H9 (cell line): ENCODE measurements around the gene WWC2. TPM values are rescaled to one million over a fixed set of nuclear protein-coding genes. Genes with fewer than 3 reads are reported as not detected.

Source experiments
- DNase-seq: peaks from one replicate; pipeline ENCODE4 v3.0.0-alpha.2; 2017
- H2AFZ ChIP-seq: one replicate; pipeline ENCODE4 v1.6.1; 2013; ENCODE audit warnings: mild to moderate bottlenecking, low read length, control low read depth, moderate library complexity
- H2AK5ac ChIP-seq: 2 replicates; pipeline ENCODE4 v1.6.1; 2013; ENCODE audit warnings: low read length, control low read depth, mixed read lengths; ENCODE audit not compliant: insufficient read length
- H2BK120ac ChIP-seq: one replicate; pipeline ENCODE4 v1.6.1; 2013; ENCODE audit warnings: low read depth, mild to moderate bottlenecking, low read length, control low read depth, inconsistent platforms; ENCODE audit not compliant: poor library complexity, severe bottlenecking
- H2BK12ac ChIP-seq: 2 replicates; pipeline ENCODE4 v1.6.1; 2013; ENCODE audit warnings: low read length, control low read depth, mixed read lengths, low read depth; ENCODE audit not compliant: insufficient read length
- H2BK15ac ChIP-seq: 2 replicates; pipeline ENCODE4 v1.6.1; 2013; ENCODE audit warnings: low read depth, low read length, control low read depth
- H2BK20ac ChIP-seq: one replicate; pipeline ENCODE4 v1.6.1; 2013; ENCODE audit warnings: low read depth, mild to moderate bottlenecking, low read length, control low read depth, inconsistent platforms; ENCODE audit not compliant: poor library complexity, severe bottlenecking
- H2BK5ac ChIP-seq: 2 replicates; pipeline ENCODE4 v1.6.1; 2013; ENCODE audit warnings: low read length, control low read depth, mixed read lengths; ENCODE audit not compliant: insufficient read length
- H3K14ac ChIP-seq: 2 replicates; pipeline ENCODE4 v1.6.1; 2013; ENCODE audit warnings: low read length, control low read depth; ENCODE audit not compliant: insufficient read depth
- H3K18ac ChIP-seq: 2 replicates; pipeline ENCODE4 v1.6.1; 2013; ENCODE audit warnings: low read depth, mild to moderate bottlenecking, mixed read lengths, low read length, control low read depth; ENCODE audit not compliant: insufficient read length
- H3K23ac ChIP-seq: 2 replicates; pipeline ENCODE4 v1.6.1; 2013; ENCODE audit warnings: low read length, control low read depth, mixed read lengths, low read depth; ENCODE audit not compliant: insufficient read length
- H3K23me2 ChIP-seq: 2 replicates; pipeline ENCODE4 v1.6.1; 2013; ENCODE audit warnings: low read depth, mild to moderate bottlenecking, mixed read lengths, low read length, control low read depth; ENCODE audit not compliant: insufficient read length, poor library complexity, severe bottlenecking
- H3K27ac ChIP-seq: 2 replicates; pipeline ENCODE4 v1.5.1; 2013; ENCODE audit warnings: low read length, control low read depth, mixed read lengths, low read depth; ENCODE audit not compliant: insufficient read length
- H3K27me3 ChIP-seq: 2 replicates; pipeline ENCODE4 v1.6.1; 2013; ENCODE audit warnings: low read length, control low read depth, inconsistent platforms; ENCODE audit not compliant: insufficient read depth
- H3K4ac ChIP-seq: 2 replicates; pipeline ENCODE4 v1.6.1; 2013; ENCODE audit warnings: low read depth, mild to moderate bottlenecking, control low read depth, inconsistent platforms, low read length, moderate library complexity
- H3K4me1 ChIP-seq: 2 replicates; pipeline ENCODE4 v1.6.1; 2013; ENCODE audit warnings: low read length, control low read depth, inconsistent platforms; ENCODE audit not compliant: insufficient read depth
- H3K4me2 ChIP-seq: 2 replicates; pipeline ENCODE4 v1.6.1; 2013; ENCODE audit warnings: low read length, control low read depth, mixed read lengths; ENCODE audit not compliant: insufficient read length, insufficient read depth
- H3K56ac ChIP-seq: 2 replicates; pipeline ENCODE4 v1.6.1; 2013; ENCODE audit warnings: low read depth, mild to moderate bottlenecking, mixed read lengths, low read length, control low read depth; ENCODE audit not compliant: insufficient read length
- H3K79me1 ChIP-seq: 2 replicates; pipeline ENCODE4 v1.6.1; 2013; ENCODE audit warnings: low read depth, mild to moderate bottlenecking, moderate library complexity, low read length, control low read depth, inconsistent platforms; ENCODE audit not compliant: insufficient read depth, poor library complexity, severe bottlenecking
- H3K79me2 ChIP-seq: 2 replicates; pipeline ENCODE4 v1.6.1; 2013; ENCODE audit warnings: low read length, control low read depth, inconsistent platforms; ENCODE audit not compliant: insufficient read depth
- H3K9ac ChIP-seq: 2 replicates; pipeline ENCODE4 v1.6.1; 2013; ENCODE audit warnings: low read length, control low read depth, mixed read lengths; ENCODE audit not compliant: insufficient read length; ENCODE audit errors: extremely low read depth
- H3K9me3 ChIP-seq: one replicate; pipeline ENCODE4 v1.6.1; 2013; ENCODE audit warnings: low read depth, low read length, inconsistent platforms; ENCODE audit not compliant: control insufficient read depth
- H3T11ph ChIP-seq: one replicate; pipeline ENCODE4 v1.6.1; 2013; ENCODE audit warnings: mild to moderate bottlenecking, low read length, control low read depth, inconsistent platforms
- H4K20me1 ChIP-seq: one replicate; pipeline ENCODE4 v1.6.1; 2013; ENCODE audit not compliant: control insufficient read depth, insufficient read length, insufficient read depth
- H4K5ac ChIP-seq: 2 replicates; pipeline ENCODE4 v1.6.1; 2013; ENCODE audit warnings: low read depth, mild to moderate bottlenecking, mixed read lengths, low read length, control low read depth; ENCODE audit not compliant: insufficient read length
- H4K8ac ChIP-seq: replicated peaks from 2 replicates; pipeline ENCODE4 v1.6.1; 2013; ENCODE audit warnings: low read length, control low read depth, mixed read lengths, low read depth; ENCODE audit not compliant: insufficient read length
- H4K91ac ChIP-seq: 2 replicates; pipeline ENCODE4 v1.6.1; 2013; ENCODE audit warnings: low read depth, mild to moderate bottlenecking, moderate library complexity, mixed read lengths, low read length, control low read depth; ENCODE audit not compliant: insufficient read length
- H3K27ac Mint-ChIP-seq, 3 experiments: 2 replicates in 2 of 3; 3 replicates in 1 of 3; pipeline ENCODE4 v1.8.0; 2020 to 2021; ENCODE audit warnings: mixed read lengths in 3 of 3, mild to moderate bottlenecking in 1 of 3, moderate library complexity in 1 of 3
- H3K27me3 Mint-ChIP-seq: 2 replicates; pipeline ENCODE4 v1.8.0; 2021; ENCODE audit warnings: low read depth, mild to moderate bottlenecking, moderate library complexity, mixed read lengths
- H3K36me3 Mint-ChIP-seq, 3 experiments: 2 replicates in 2 of 3; 3 replicates in 1 of 3; pipeline ENCODE4 v1.8.0; 2020 to 2021; ENCODE audit warnings: low read depth in 3 of 3, mixed read lengths in 3 of 3; ENCODE audit not compliant: insufficient read depth in 1 of 3
- H3K4me1 Mint-ChIP-seq, 2 experiments: 2 replicates each; pipeline ENCODE4 v1.8.0; 2020; ENCODE audit warnings: mixed read lengths in 2 of 2
- H3K4me3 Mint-ChIP-seq, 2 experiments: 2 replicates in 1 of 2; 3 replicates in 1 of 2; pipeline ENCODE4 v1.8.0; 2020 to 2021; ENCODE audit warnings: mild to moderate bottlenecking in 2 of 2, mixed read lengths in 2 of 2, moderate library complexity in 1 of 2
- H3K9me3 Mint-ChIP-seq, 2 experiments: 2 replicates in 1 of 2; 3 replicates in 1 of 2; pipeline ENCODE4 v1.8.0; 2020; ENCODE audit warnings: mild to moderate bottlenecking in 2 of 2, mixed read lengths in 2 of 2, moderate library complexity in 1 of 2
- CTCF ChIP-seq: fragments of 200-600 bp; sonication (generic); conservative IDR thresholded peaks from 3 replicates; pipeline ENCODE4 v1.8.0; 2021; ENCODE audit warnings: antibody characterized with exemption, mild to moderate bottlenecking
- WGBS: extraction: QIAGEN DNeasy Blood & Tissue Kit; methylation state at CpG from one replicate; pipeline ENCODE4 v1.1.7; 2013; ENCODE audit warnings: missing lambda C conversion rate, low lambda C conversion rate, mixed read lengths; ENCODE audit not compliant: insufficient read length; ENCODE audit errors: extremely low coverage; 5-methylcytosine and 5-hydroxymethylcytosine counted together
- total RNA-seq: library from RNA; stranded (reverse); gene quantifications from 2 replicates; pipeline ENCODE4 v1.2.1, GENCODE V29; 2021

The WWC2 gene
- total RNA-seq, 1 experiment from 2014 or later = 106 TPM

GRCh38 chr4:183358215-183358755 lies 259.2 kb downstream of the WWC2 start:
- Histone ChIP-seq H3K56ac (no peak overlapping the region), H3K4ac (no peak overlapping the region), H4K20me1 (no peaks in the 10 kb centered on the region), H3K4me1 (no peaks in the 10 kb centered on the region), H3K9ac (no peak overlapping the region), H3K79me1 (no peaks in the 10 kb centered on the region), H2BK5ac (no peak overlapping the region), H3K9me3 (no peaks in the 10 kb centered on the region), H3K18ac (no peak overlapping the region), H2AK5ac (no peak overlapping the region), H2BK120ac (no peak overlapping the region), H4K91ac (no peak overlapping the region), H3K4me2 (no peak overlapping the region), H3K23ac (no peak overlapping the region), H3K27me3 (no peaks in the 10 kb centered on the region), H4K8ac (no peak overlapping the region), H3K27ac (no peak overlapping the region), H2BK12ac (no peak overlapping the region), H4K5ac (no peak overlapping the region), H3T11ph (no peak overlapping the region), H2BK15ac (no peak overlapping the region), H2AFZ (no peak overlapping the region), H3K14ac (no peak overlapping the region), H2BK20ac (no peak overlapping the region), H3K23me2 (no peaks in the 10 kb centered on the region), H3K79me2 (no peaks in the 10 kb centered on the region)
- Mint-ChIP-seq H3K36me3 (no peaks in the 10 kb centered on the region), H3K4me1 (peaks cover 11 to 12% of the 10 kb centered on the region in 2 experiments), H3K4me3 (no peak overlapping the region), H3K27me3 (no peaks in the 10 kb centered on the region; the same call in 1 of the 2 replicates), H3K9me3 (0 out of 5 replicates have a peak, but pooled peaks cover 0 to 2% of the 10 kb centered on the region in 2 experiments), H3K27ac (no peak overlapping the region)
- TF ChIP-seq CTCF = no peak
- no peak for DNase-seq
- WGBS = no CpG with 5 or more reads among the region's 13 CpGs
